Glutamatergic neuron (in vitro differentiated cells): ENCODE measurements around the gene LIPC. TPM values are rescaled to one million over a fixed set of nuclear protein-coding genes. Genes with fewer than 3 reads are reported as not detected.

Source experiments
- DNase-seq: peaks from one replicate; pipeline ENCODE4 v3.0.0; 2022
- H3K27ac Mint-ChIP-seq: one replicate; pipeline ENCODE4 v1.8.0; 2020; ENCODE audit warnings: mild to moderate bottlenecking, mixed read lengths, inconsistent platforms; ENCODE audit not compliant: unreplicated experiment
- H3K27me3 Mint-ChIP-seq: one replicate; pipeline ENCODE4 v1.8.0; 2020; ENCODE audit warnings: mild to moderate bottlenecking, moderate library complexity, mixed read lengths, inconsistent platforms; ENCODE audit not compliant: unreplicated experiment
- H3K36me3 Mint-ChIP-seq: one replicate; pipeline ENCODE4 v1.8.0; 2020; ENCODE audit warnings: mild to moderate bottlenecking, mixed read lengths, inconsistent platforms; ENCODE audit not compliant: unreplicated experiment
- H3K4me1 Mint-ChIP-seq: one replicate; pipeline ENCODE4 v1.8.0; 2020; ENCODE audit warnings: mild to moderate bottlenecking, low read depth, mixed read lengths, inconsistent platforms; ENCODE audit not compliant: unreplicated experiment
- H3K4me3 Mint-ChIP-seq: one replicate; pipeline ENCODE4 v1.8.0; 2020; ENCODE audit warnings: mild to moderate bottlenecking, mixed read lengths, inconsistent platforms; ENCODE audit not compliant: unreplicated experiment
- H3K9me3 Mint-ChIP-seq: one replicate; pipeline ENCODE4 v1.8.0; 2020; ENCODE audit warnings: mild to moderate bottlenecking, moderate library complexity, mixed read lengths, inconsistent platforms; ENCODE audit not compliant: unreplicated experiment
- CTCF ChIP-seq: fragments of 200-600 bp; sonication (generic); IDR thresholded peaks from one replicate; pipeline ENCODE4 v1.5.0; 2021; ENCODE audit not compliant: partially characterized antibody, unreplicated experiment
- total RNA-seq: library from RNA; stranded (reverse); fragmentation: NEBNext Ultra II Directional; extraction: Animal tissue kit (Norgen Biotek cat#: 25700); gene quantifications from one replicate; pipeline ENCODE4 v1.2.1, GENCODE V29; 2021; ENCODE audit not compliant: unreplicated experiment

The LIPC gene
- total RNA-seq, 1 donor from 2014 or later: not detected

- H3K4me1 Mint-ChIP-seq: peaks cover 2% of the 10 kb centered on the region
- no peak for TF ChIP-seq CTCF
- H3K27me3 Mint-ChIP-seq: peaks cover 4% of the 10 kb centered on the region
- no peak for DNase-seq
- peaks cover 11% of the 10 kb centered on the region for H3K36me3 Mint-ChIP-seq
- H3K9me3 Mint-ChIP-seq: peaks cover 5% of the 10 kb centered on the region
- no peak overlapping the region for H3K4me3 Mint-ChIP-seq
- no peak overlapping the region for H3K27ac Mint-ChIP-seq
Measured at GRCh38 chr15:58487724-58488120, 55.9 kb downstream of the LIPC start.

- no peak for DNase-seq
- H3K4me1 Mint-ChIP-seq: peaks cover 6% of the 10 kb centered on the region
- H3K27me3 Mint-ChIP-seq: peaks cover 4% of the 10 kb centered on the region
- H3K36me3 Mint-ChIP-seq: peaks cover 11% of the 10 kb centered on the region
- H3K9me3 Mint-ChIP-seq: peaks cover 5% of the 10 kb centered on the region
- H3K4me3 Mint-ChIP-seq: no peak overlapping the region
- H3K27ac Mint-ChIP-seq: no peak overlapping the region
- no peak for TF ChIP-seq CTCF
Measured at GRCh38 chr15:58489289-58490085, 57.7 kb downstream of the LIPC start.

GRCh38 chr15:58490086-58490887 lies 58.5 kb downstream of the LIPC start:
- no peak for TF ChIP-seq CTCF

GRCh38 chr15:58490888-58491473 lies 59.2 kb downstream of the LIPC start:
- H3K36me3 Mint-ChIP-seq: peaks cover 11% of the 10 kb centered on the region
- H3K4me1 Mint-ChIP-seq: peaks cover 5% of the 10 kb centered on the region
- no peak for TF ChIP-seq CTCF
- DNase-seq: no peak
- peaks cover 7% of the 10 kb centered on the region for H3K9me3 Mint-ChIP-seq
- H3K4me3 Mint-ChIP-seq: no peak overlapping the region
- H3K27ac Mint-ChIP-seq: no peak overlapping the region
- H3K27me3 Mint-ChIP-seq: peaks cover 2% of the 10 kb centered on the region

More at GRCh38 chr15:58490086-58490887, 58.5 kb downstream of the LIPC start:
- peaks cover 11% of the 10 kb centered on the region for H3K36me3 Mint-ChIP-seq
- DNase-seq: no peak
- H3K27me3 Mint-ChIP-seq: peaks cover 2% of the 10 kb centered on the region
- peaks cover 7% of the 10 kb centered on the region for H3K9me3 Mint-ChIP-seq
- H3K4me1 Mint-ChIP-seq: peaks cover 6% of the 10 kb centered on the region
- no peak overlapping the region for H3K4me3 Mint-ChIP-seq
- H3K27ac Mint-ChIP-seq: no peak overlapping the region
